ENCODE results near the gene CLEC3B. TPM values are rescaled to one million over a fixed set of nuclear protein-coding genes. Genes with fewer than 3 reads are reported as not detected.
A peak's percentile ranks its signal among the peaks of the same experiment; 100 is the strongest.

CLEC3B gene
- total RNA-seq, 4 donors from 2014 or later: 20.4 to 127 (median 77.6) TPM

DNA sequence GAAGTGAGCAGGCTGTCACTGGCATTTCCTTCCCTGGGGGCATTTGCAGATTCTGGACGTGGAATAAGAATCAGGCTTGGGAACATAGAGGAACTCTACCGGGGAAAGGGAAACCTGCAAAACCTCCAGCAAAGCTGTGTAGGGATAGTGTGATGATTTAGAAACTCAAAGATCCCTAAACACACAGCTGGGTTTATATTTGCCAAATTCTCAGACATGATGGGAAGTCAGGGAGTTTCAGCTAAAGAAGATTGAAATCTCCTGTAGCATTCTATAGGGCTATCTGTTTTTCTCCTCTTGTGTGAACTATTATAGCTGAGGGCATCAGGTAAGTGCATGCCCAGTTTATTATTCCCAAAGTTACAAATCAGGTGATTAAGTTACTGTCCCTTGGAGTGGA lies 9.2 kb upstream of the CLEC3B start:
- TF ChIP-seq POLR2A (IDR thresholded peaks at IDR 0.05): no peak
- no peak for TF ChIP-seq POLR2AphosphoS5 (IDR thresholded peaks at IDR 0.05)
- TF ChIP-seq, protein P1, sequence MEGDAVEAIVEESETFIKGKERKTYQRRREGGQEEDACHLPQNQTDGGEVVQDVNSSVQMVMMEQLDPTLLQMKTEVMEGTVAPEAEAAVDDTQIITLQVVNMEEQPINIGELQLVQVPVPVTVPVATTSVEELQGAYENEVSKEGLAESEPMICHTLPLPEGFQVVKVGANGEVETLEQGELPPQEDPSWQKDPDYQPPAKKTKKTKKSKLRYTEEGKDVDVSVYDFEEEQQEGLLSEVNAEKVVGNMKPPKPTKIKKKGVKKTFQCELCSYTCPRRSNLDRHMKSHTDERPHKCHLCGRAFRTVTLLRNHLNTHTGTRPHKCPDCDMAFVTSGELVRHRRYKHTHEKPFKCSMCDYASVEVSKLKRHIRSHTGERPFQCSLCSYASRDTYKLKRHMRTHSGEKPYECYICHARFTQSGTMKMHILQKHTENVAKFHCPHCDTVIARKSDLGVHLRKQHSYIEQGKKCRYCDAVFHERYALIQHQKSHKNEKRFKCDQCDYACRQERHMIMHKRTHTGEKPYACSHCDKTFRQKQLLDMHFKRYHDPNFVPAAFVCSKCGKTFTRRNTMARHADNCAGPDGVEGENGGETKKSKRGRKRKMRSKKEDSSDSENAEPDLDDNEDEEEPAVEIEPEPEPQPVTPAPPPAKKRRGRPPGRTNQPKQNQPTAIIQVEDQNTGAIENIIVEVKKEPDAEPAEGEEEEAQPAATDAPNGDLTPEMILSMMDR (IDR thresholded peaks at IDR 0.05): no peak
- TF ChIP-seq EP300 (IDR thresholded peaks at IDR 0.05): no peak
- no peak for ATAC-seq
- H3K4me1 ChIP-seq: peaks cover 6 to 39% (median 10%) of the 10 kb centered on the region in 3 donors
- no peaks in the 10 kb centered on the region for H3K27me3 ChIP-seq
- H3K27ac ChIP-seq: no peak overlapping the region
- no peaks in the 10 kb centered on the region for H3K9me3 ChIP-seq
- H3K4me3 ChIP-seq: no peak overlapping the region
- peaks cover 0 to 27% of the 10 kb centered on the region in 2 donors for H3K36me3 ChIP-seq
- 20 to 74% methylated on average over 1 to 2 of the region's 2 CpGs for WGBS, 2 donors (ENCODE audit: low coverage in 1 of 2)

DNA sequence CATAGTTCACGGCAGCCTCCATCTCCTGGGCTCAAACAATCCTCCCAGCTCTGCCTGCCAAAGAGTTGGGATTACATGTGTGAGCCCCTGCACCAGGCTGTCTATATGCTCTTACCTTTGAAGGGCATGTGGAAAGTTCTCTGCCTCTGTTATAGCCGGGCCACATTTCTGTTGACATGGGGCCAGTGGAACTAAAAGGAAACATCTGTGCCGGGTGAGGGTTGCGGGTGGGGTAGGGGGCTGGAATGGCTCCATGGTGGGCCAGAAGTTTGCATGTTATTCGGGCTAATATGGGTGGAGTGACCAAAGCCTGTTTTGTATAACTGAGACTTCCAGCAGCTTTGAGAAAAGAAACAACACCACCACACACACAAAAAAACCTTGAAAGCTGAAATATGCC lies 8.3 kb upstream of the CLEC3B start:
- Histone ChIP-seq H3K9me3 (no peaks in the 10 kb centered on the region), H3K27ac (peak overlapping the region in 1 of 4 donors; percentile 38), H3K4me1 (peaks cover under 1 to 35% (median 4%) of the 10 kb centered on the region in 3 donors), H3K27me3 (no peaks in the 10 kb centered on the region), H3K4me3 (no peak overlapping the region), H3K36me3 (peaks cover 0 to 22% of the 10 kb centered on the region in 2 donors)
- TF ChIP-seq POLR2A (IDR thresholded peaks at IDR 0.05) (no peak), EP300 (IDR thresholded peaks at IDR 0.05) (no peak)
- no peak for ATAC-seq
- 45 to 62% methylated on average over 2 to 5 of the region's 5 CpGs for WGBS, 2 donors (ENCODE audit: low coverage in 1 of 2)

DNA sequence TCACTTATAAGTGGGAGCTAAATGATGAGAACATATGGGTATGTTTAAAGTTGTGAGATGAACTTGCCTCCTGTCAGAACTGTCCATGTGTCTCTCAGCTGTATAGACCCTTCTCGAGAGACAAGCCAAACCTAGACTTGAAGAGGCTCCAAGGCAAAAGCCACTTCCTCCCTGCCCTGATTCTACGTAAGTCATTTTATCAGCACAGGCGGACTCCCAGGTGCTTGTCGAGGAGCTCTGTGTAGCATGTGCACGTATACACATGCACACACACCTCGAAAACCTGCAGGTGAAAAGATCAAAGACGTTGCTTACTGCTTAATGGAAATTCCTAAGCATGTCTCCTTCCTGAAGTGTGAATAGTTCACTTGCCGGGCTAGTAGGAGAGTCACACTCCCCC lies 5.6 kb upstream of the CLEC3B start:
- peaks cover 3 to 34% (median 10%) of the 10 kb centered on the region in 3 donors for H3K4me1 ChIP-seq

DNA sequence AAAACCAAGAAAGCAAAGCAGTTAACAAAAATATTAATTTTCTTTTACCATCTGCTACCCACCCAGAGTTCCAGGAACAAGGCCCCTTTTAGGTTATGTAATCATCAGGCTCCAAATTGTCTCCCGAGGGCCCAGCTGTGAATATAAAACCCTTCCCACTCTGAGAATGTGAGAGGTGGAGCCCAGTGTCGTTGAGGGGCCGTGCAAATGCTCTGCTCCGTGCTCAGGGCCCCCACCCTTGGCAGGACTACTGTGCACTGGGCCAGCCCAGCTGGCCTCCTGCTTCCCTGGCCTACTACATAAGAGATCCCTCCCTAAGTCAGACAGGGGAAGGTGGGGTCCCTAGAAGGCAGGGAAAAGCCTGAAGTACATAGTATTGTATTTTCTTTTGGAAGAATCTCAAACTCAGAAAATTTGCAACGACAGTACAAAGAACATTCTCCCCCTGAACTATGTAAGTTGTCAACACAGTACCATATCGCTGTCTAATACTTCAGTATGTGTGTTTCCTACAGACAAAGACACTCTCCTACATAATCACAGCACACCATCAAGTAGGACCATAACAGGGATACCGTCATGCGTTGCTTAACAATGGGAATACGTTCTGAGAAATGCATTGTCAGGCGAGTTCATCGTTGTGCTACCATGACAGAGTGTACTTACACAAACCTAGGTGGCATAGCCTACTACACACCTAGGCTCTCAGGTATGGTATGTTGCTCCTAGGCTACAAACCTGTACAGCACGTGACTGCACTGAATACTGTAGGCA lies 4.4 kb upstream of the CLEC3B start:
- Histone ChIP-seq H3K27ac (peak overlapping the region in 3 of 4 donors; percentile 13 to 56 (median 48)), H3K27me3 (no peaks in the 10 kb centered on the region), H3K36me3 (no peaks in the 10 kb centered on the region), H3K4me3 (no peak overlapping the region), H3K4me1 (peaks cover 3 to 46% (median 22%) of the 10 kb centered on the region in 3 donors), H3K9me3 (no peaks in the 10 kb centered on the region)
- ATAC-seq: peak; percentile 85
- TF ChIP-seq POLR2AphosphoS5 (IDR thresholded peaks at IDR 0.05): no peak
- TF ChIP-seq POLR2A (IDR thresholded peaks at IDR 0.05): no peak
- no peak for TF ChIP-seq EP300 (IDR thresholded peaks at IDR 0.05)
- TF ChIP-seq, protein P1 (IDR thresholded peaks at IDR 0.05): no peak
- 51 to 73% methylated on average over 7 to 8 of the region's 12 CpGs for WGBS, 2 donors (ENCODE audit: low coverage in 1 of 2)

More for the DNA sequence above, 5.6 kb upstream of the CLEC3B start:
- no peak for ATAC-seq
- Histone ChIP-seq H3K4me3 (no peak overlapping the region), H3K9me3 (no peaks in the 10 kb centered on the region), H3K36me3 (peaks cover 0 to 5% of the 10 kb centered on the region in 2 donors), H3K27me3 (no peaks in the 10 kb centered on the region), H3K27ac (no peak overlapping the region)
- TF ChIP-seq, protein P1 (IDR thresholded peaks at IDR 0.05): no peak
- TF ChIP-seq POLR2AphosphoS5 (IDR thresholded peaks at IDR 0.05) (no peak), EP300 (IDR thresholded peaks at IDR 0.05) (no peak), POLR2A (IDR thresholded peaks at IDR 0.05) (no peak)
- 72 to 90% methylated on average over 4 to 8 of the region's 8 CpGs for WGBS, 2 donors (ENCODE audit: low coverage in 1 of 2)

DNA sequence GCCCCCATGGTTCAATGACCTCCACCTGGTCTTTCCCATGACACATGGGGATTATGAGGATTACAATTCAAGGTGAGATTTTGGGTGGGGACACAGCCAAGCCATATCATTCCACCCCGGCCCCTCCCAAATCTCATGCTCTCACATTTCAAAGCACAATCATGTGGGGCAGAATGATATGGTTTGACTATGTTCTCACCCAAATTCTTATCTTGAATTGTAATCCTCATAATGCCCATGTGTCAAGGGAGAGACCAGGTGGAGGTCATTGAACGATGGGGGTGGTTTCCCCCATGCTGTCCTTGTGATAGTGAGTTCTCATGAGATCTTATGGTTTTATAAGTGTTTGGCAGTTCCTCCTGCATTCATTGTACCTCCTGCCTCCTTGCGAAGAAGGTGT lies 2.4 kb upstream of the CLEC3B start:
- Histone ChIP-seq H3K4me1 (peaks cover 3 to 56% (median 40%) of the 10 kb centered on the region in 3 donors), H3K36me3 (no peaks in the 10 kb centered on the region), H3K27ac (no peak overlapping the region), H3K4me3 (no peak overlapping the region), H3K9me3 (no peaks in the 10 kb centered on the region), H3K27me3 (no peaks in the 10 kb centered on the region)
- TF ChIP-seq, protein P1 (IDR thresholded peaks at IDR 0.05): no peak
- TF ChIP-seq EP300 (IDR thresholded peaks at IDR 0.05) (no peak), POLR2AphosphoS5 (IDR thresholded peaks at IDR 0.05) (no peak), POLR2A (IDR thresholded peaks at IDR 0.05) (no peak)
- no peak for ATAC-seq
- WGBS, 2 donors (ENCODE audit: low coverage in 1 of 2): 83% methylated on average over 1 to 3 of the region's 3 CpGs
